ENCODE measurements around the gene ALDH1L1. TPM values are rescaled to one million over a fixed set of nuclear protein-coding genes. Genes with fewer than 3 reads are reported as not detected.

ALDH1L1 gene
- total and polyA plus RNA-seq, 2 of the 8 experiments (the other 6 are each of a cell fraction or from before 2014, with no cell fraction given): 0.98 to 1.6 TPM

DNA sequence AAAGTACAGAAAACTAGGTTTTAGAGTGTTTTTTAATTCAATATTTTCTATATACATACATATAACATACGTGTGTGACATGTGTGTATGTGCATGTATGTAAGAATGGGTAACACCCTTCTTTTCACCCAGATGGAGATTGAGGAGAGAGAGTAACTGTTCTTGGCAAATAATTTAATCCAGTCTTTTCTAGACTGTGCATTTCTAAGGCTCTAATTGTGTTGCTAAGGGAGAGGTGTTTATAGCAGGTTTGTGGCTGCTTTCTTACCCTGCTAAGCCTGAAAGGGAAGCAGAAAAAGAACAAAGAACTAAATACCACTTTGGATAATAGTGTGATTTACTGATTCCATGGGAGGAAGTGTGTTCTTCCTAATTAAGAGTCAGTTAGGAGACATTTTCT lies 46.0 kb upstream of the ALDH1L1 start (continued):
- TF ChIP-seq ATF3 (IDR thresholded peaks at IDR 0.05; ENCODE audit: insufficient read depth, low read depth, low read length) (no peak), CREB1 (IDR thresholded peaks at IDR 0.05) (no peak), TBP (IDR thresholded peaks at IDR 0.05; ENCODE audit: low read depth, low read length) (no peak), HDAC6 (IDR thresholded peaks at IDR 0.05; ENCODE audit: low read depth, low read length) (no peak), JUND (IDR thresholded peaks at IDR 0.05; ENCODE audit: low read length) (no peak)
